Suprapubic skin (tissue), 3 donors: ENCODE results near the gene ZNF284.

Experiments used
- CTCF ChIP-seq, 2 donors: fragments of 200-600 bp in 1 of 2; fragments of 450-650 bp in 1 of 2; sonication (generic) in 1 of 2; IDR thresholded peaks; one replicate each; pipeline ENCODE4 v1.5.1; 2016 to 2019; ENCODE audit warnings: antibody characterized with exemption in 2 of 2, mild to moderate bottlenecking in 1 of 2, moderate library complexity in 1 of 2
- POLR2AphosphoS5 ChIP-seq, 3 donors: sonication (generic); formaldehyde crosslinking; IDR thresholded peaks; one replicate each; pipeline ENCODE4 v1.6.1; 2017; ENCODE audit warnings: antibody characterized with exemption in 3 of 3

GRCh38 chr19:44061038-44061437 is 10.9 kb upstream of the ZNF284 start:
- TF ChIP-seq CTCF (IDR thresholded peaks at IDR 0.05): no peak
- TF ChIP-seq POLR2AphosphoS5 (IDR thresholded peaks at IDR 0.05): no peak
